Inflammatory macrophage (primary cell): Measurements from ENCODE around the gene ZNF546.

Experiments used
- DNase-seq, 2 donors: peaks; one replicate each; pipeline ENCODE4 v3.0.0-alpha.2; 2020 to 2022

ZNF546 gene

DNA sequence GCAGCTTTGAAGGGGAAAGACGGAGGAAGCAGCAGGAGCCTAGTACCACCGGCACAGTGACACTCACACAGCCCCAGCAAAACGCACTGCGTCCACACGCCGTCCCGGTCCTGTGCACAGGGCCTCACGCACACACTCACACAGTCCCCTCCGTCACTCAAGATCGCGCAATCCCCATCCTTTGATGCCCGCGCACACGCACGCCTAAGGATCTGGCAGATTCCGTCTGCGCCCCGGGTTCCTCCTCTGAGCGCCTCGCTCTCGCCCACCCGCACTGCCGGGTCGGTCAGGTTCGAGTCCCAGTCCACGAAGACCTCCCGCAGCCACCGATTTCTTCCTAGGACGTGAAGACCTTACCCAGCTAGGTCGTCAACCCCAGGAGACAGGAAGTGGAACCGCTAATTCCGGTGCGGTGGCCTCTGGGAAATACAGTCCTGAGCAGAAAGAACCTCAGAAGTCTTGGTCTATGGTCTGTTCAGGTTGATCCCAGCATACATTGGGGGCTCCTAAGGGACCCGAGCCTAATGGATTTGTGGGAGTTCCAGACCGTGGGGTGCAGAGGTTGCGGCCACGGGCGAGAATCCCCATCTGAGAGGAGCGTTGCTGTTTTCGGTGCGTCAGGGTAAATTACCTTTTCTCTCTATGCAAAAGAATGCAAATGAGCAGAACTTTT is 59.1 kb downstream of the ZNF546 start, which contains the start of gene ZNF780B:
ZNF780B (minus strand) TSS at position 400 of the 673 bp plus-strand sequence. CDS start 5,899 bp downstream, outside the sequence.
- DNase-seq: peak; percentile 58 to 64

DNA sequence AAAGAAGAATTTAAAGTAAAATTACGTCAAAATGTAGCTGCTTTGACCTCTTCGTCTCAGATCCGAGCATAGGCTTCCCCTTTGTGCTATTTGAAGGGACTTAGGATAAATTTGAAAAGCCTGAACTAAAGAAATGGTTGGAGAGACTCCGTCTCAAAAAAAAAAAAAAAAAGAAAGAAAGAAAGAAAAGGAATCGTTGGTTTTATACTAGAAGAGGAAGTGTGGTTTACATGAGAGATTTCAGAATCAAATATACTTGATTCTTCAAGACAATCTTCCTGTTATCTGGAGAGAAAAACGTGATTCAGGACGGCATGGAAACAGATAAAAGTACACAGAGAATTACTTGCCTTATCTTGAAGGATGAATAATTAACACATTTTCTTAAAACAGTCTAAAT is 59.6 kb downstream of the ZNF546 start:
- peak; percentile 1 to 22 for DNase-seq

DNA sequence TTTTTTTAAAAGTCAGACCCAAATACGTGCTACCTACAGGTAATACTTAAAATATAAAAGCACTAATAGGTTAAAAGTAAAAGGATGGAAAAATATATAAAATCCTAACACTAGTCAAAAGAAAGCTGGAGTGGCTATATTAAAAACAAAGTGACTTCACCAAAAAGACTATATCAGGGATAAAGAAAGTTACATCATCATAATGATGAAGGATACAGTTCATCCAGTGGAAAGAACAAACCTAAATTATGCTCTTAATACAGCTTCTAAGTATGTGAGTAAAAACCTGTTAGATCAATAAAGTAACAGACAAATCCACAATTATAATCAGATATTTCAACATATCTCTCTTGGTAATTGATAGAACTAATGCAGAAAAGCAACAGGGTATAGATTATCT is 60.3 kb downstream of the ZNF546 start:
- no peak for DNase-seq

DNA sequence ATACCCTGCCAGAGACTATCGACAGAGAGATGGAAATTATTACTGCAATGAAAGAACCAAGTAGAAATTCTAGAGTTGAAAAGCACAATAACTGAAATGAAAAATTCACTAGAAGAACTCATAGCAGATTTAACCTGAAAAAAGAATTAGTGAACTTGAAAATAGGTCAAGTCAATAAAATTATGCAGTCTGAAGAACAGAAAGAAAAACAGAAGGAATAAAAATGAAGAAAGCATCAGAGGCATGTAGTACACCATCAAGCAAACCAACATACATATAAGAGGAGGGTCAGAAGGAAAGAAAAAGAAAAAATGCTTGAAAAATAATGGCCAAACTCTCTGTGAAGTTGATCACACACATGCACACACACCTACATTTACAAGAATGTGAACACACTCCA is 62.8 kb downstream of the ZNF546 start:
- no peak for DNase-seq

- no peak for DNase-seq
Observed at GRCh38 chr19:40070058-40070457, 73.2 kb downstream of the ZNF546 start.
